Heart left ventricle (tissue), 16 donors: Measurements from ENCODE around the gene P2RY4. TPM values are rescaled to one million over a fixed set of nuclear protein-coding genes. Genes with fewer than 3 reads are reported as not detected.
A peak's percentile ranks its signal among the peaks of the same experiment; 100 is the strongest.

Experiments
- ATAC-seq, 4 donors: fragments of 200-7000 bp; cut with Tn5 transposase; one replicate each; pipeline ENCODE4 v1.9.1; 2020 to 2022; ENCODE audit warnings: moderate library complexity in 4 of 4, mild to moderate bottlenecking in 3 of 4, moderate number of reproducible peaks in 1 of 4
- DNase-seq, 5 donors: peaks; one replicate each; pipeline ENCODE4 v3.0.0-alpha.2; 2020
- H3K27ac ChIP-seq, 12 donors: fragments of 200-600 bp; sonication (generic) in 4 of 12; one replicate each; pipeline versions ENCODE4 v1.5.0 to v1.8.0; 2016 to 2022; ENCODE audit warnings: mild to moderate bottlenecking in 2 of 12
- H3K27me3 ChIP-seq, 9 donors: fragments of 200-600 bp; sonication (generic) in 2 of 9; one replicate each; pipeline versions ENCODE4 v1.5.1 to v1.8.0; 2016 to 2022; ENCODE audit warnings: mild to moderate bottlenecking in 3 of 9
- H3K36me3 ChIP-seq, 9 donors: fragments of 200-600 bp; sonication (generic) in 2 of 9; one replicate each; pipeline versions ENCODE4 v1.5.0 to v1.8.0; 2018 to 2022; ENCODE audit warnings: mild to moderate bottlenecking in 2 of 9
- H3K4me1 ChIP-seq, 12 donors: fragments of 200-600 bp; sonication (generic) in 4 of 12; one replicate each; pipeline versions ENCODE4 v1.5.0 to v1.8.0; 2016 to 2022; ENCODE audit warnings: mild to moderate bottlenecking in 3 of 12
- H3K4me3 ChIP-seq, 12 donors: fragments of 200-600 bp; sonication (generic) in 4 of 12; one replicate each; pipeline versions ENCODE4 v1.5.0 to v1.8.0; 2017 to 2022; ENCODE audit warnings: mild to moderate bottlenecking in 9 of 12, moderate library complexity in 4 of 12
- H3K9me3 ChIP-seq, 12 donors: fragments of 200-600 bp; sonication (generic) in 4 of 12; one replicate each; pipeline versions ENCODE4 v1.5.0 to v1.8.0; 2016 to 2022; ENCODE audit warnings: mild to moderate bottlenecking in 1 of 12
- POLR2A ChIP-seq, 2 donors: fragments of 450-650 bp; IDR thresholded peaks; one replicate each; pipeline ENCODE4 v1.6.1; 2017; ENCODE audit warnings: antibody characterized with exemption in 2 of 2, mild to moderate bottlenecking in 2 of 2, moderate library complexity in 2 of 2
- WGBS, 4 donors: extraction: QIAGEN DNeasy Blood & Tissue Kit in 2 of 4; methylation state at CpG; one replicate each; pipeline versions ENCODE4 v1.1.5 to v1.1.7; 2013 to 2018; 5-methylcytosine and 5-hydroxymethylcytosine counted together
- intact Hi-C, 10 donors: fragments of 100-400 bp; cut with DNase I; formaldehyde crosslinking; loops; one replicate each; pipeline versions ENCODE4 v1.11.1 to v1.14.2; 2022
- polyA plus RNA-seq, 2 donors: library from polyadenylated mRNA; stranded (reverse); fragments of 200-250 nt; gene quantifications; one replicate each; pipeline ENCODE4 v1.2.3, GENCODE V29; 2013
- total RNA-seq, 9 donors: library from RNA; depleted of rRNA in 2 of 9; stranded (reverse); fragments of >200 nt in 2 of 9; fragmentation: NEBNext Ultra II Directional in 3 of 9; extraction: Animal tissue kit (Norgen Biotek cat#: 25700) in 3 of 9; gene quantifications; one replicate each; pipeline versions ENCODE4 v1.1.0 to v1.2.4, GENCODE V29; 2016 to 2023
- TF ChIP-seq, protein P1 (sequence below), 12 donors: fragments of 200-600 bp; sonication (generic) in 4 of 12; IDR thresholded peaks; one replicate each; pipeline versions ENCODE4 v1.5.0 to v1.8.0; 2018 to 2022; ENCODE audit warnings: antibody characterized with exemption in 12 of 12, mild to moderate bottlenecking in 5 of 12
- donor health status: ischemic (EF 13 %, LVEDD 7.1; RV severe dilation, severe dysfunction).
- donor health status: healthy with polysubstance abuse.
- donor health status: DM: no; HTN: yes; CAD: no.
- donor health status: DM: no; HTN: no; CAD: no.
- donor health status: ischemic (EF 25% LVEDD 6.9; RV normal size, moderate dysfunction).
- donor health status: ischemic (EF 25% LVEDD 5.7; RV mildly dilated, moderate dysfunction).
- donor health status: healthy.
- donor health status: DM: yes; HTN: yes; CAD: no.
- donor health status: ischemic (EF 35%, LVEDD 5.7; RV mildly dilated, moderate dysfunction).
- donor health status: nonischemic (EF 11% LVEDD 7.7; RV severe dilation, severe dysfunction).
- donor health status: DM: yes; HTN: yes; CAD: no.
- donor health status: PGD.
- donor health status: ischemic (EF 29% LVEDD 5.4; RV normal size, mild dysfunction).
- donor health status: nonischemic (EF 23%, LVEDD 6.1; RV moderate dilation, normal function).

P2RY4 gene
- total and polyA plus RNA-seq, 11 donors, result 0.10 to 0.24 (median 0.19) TPM; not detected in 6

DNA sequence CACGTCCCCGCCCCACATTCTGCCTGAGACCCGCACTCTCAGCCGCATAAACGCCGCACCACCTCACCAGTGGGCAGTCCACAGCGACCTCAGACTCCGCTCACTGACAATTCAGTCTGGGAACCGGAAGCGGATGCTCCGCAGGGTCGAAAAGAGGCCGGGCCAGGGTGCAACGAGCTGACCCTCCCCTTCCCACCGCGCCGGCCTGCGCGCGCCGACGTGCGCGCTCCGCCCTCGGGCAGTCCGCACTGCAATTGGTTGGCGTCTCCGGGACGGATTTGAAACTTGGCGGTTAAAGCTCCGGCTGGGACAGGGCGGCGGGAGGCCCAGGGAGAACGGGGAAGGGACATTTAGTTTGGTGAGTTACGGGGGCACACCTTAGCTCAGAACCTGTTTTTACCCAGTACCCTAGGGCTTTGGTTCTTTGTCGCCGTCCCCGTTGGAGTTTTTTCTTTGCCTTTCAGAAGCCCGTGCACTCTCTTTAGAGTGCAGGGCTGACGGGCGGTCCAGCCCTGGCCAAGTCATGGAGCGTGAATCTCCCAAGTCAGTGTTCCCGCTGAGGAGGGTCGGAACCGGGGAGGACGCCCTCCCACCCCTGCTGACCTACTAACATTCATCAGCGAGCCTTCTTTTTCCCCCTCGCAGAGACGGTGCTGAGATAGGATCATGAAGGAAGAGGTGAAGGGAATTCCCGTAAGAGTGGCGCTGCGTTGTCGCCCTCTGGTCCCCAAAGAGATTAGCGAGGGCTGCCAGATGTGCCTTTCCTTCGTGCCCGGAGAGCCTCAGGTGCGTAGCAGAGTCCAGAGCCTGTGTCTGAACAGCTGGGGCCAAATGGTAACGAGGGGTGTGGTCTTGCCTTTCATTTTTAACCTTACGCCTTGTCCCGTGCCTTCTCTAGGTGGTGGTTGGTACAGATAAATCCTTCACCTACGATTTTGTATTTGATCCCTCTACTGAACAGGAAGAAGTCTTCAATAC lies 30.1 kb upstream of the P2RY4 start, which contains the start of the genes KIF4A and PDZD11:
TSS of gene KIF4A (plus strand) at position 312 of the 978 bp plus-strand sequence. CDS start at position 667, 355 bp downstream.
TSS of gene PDZD11 (minus strand) at position 135 of the 978 bp plus-strand sequence. CDS start 586 bp downstream, outside the sequence.
- intact Hi-C loops, result loop anchor here in 4 of 10 donors (5.0 to 10.0 kb wide), 4 partner anchors 135 to 155 kb away; partner anchors contain the start of genes GDPD2 (in 1 of the 4) and IGBP1 (in 1 of the 4)
- 0 to 36% (median 14%) methylated on average over 39 to 62 of the region's 62 CpGs for WGBS, 4 donors
- Histone ChIP-seq H3K4me1 (peaks cover 0 to 18% (median 6%) of the 10 kb centered on the region in 12 donors), H3K36me3 (peaks cover 0 to 26% (median 7%) of the 10 kb centered on the region in 9 donors), H3K27ac (peak within 1 kb of the TSS in 11 of 12 donors; percentile 48 to 83 (median 69)), H3K9me3 (no peaks in the 10 kb centered on the region), H3K4me3 (peak within 1 kb of the TSS; percentile 29 to 86 (median 59)), H3K27me3 (peaks cover 0 to 6% (median 0%) of the 10 kb centered on the region in 9 donors)
- DNase-seq (peak; percentile 82 to 90 (median 84)), ATAC-seq (peak; percentile 97 to 100 (median 100))
- TF ChIP-seq, protein P1, sequence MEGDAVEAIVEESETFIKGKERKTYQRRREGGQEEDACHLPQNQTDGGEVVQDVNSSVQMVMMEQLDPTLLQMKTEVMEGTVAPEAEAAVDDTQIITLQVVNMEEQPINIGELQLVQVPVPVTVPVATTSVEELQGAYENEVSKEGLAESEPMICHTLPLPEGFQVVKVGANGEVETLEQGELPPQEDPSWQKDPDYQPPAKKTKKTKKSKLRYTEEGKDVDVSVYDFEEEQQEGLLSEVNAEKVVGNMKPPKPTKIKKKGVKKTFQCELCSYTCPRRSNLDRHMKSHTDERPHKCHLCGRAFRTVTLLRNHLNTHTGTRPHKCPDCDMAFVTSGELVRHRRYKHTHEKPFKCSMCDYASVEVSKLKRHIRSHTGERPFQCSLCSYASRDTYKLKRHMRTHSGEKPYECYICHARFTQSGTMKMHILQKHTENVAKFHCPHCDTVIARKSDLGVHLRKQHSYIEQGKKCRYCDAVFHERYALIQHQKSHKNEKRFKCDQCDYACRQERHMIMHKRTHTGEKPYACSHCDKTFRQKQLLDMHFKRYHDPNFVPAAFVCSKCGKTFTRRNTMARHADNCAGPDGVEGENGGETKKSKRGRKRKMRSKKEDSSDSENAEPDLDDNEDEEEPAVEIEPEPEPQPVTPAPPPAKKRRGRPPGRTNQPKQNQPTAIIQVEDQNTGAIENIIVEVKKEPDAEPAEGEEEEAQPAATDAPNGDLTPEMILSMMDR (IDR thresholded peaks at IDR 0.05), result no peak
- TF ChIP-seq POLR2A (IDR thresholded peaks at IDR 0.05), result peak in 1 of 2 donors; percentile 34

DNA sequence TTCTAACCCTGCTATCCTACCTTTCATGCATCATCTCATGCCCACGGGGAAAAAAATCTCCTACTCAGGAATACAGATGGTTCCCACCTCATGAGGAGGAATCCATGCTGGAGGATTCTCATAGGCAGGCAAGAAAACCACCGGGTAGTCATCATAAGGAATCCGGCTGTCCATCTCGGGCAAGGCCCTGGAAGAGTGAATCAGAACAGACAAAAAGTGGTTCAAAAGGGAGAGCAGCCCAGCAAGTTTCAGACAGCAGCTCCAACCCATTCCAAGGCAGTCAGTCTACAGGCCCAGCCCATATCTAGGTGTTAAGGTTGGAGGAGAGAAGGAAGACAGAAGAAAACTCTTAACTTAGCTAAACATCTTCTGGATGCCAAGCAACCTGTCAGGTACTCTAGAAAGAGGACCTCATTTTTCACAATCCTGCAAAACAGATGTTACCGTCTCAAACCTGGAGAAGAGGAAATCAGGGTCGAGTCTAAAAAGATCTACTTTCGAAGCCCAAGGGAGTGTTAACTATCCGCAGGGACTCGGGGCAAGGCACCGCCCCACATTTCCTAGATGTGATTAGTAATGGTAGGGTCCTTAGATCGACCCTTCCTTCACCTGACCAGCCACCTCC lies 29.3 kb upstream of the P2RY4 start:
- DNase-seq, result no peak
- Histone ChIP-seq H3K27ac (peak overlapping the region in 11 of 12 donors; percentile 48 to 83 (median 69)), H3K27me3 (peaks cover 0 to 4% (median 0%) of the 10 kb centered on the region in 9 donors), H3K9me3 (no peaks in the 10 kb centered on the region), H3K4me3 (peak overlapping the region; percentile 29 to 86 (median 59)), H3K36me3 (peaks cover 0 to 32% (median 8%) of the 10 kb centered on the region in 9 donors), H3K4me1 (peaks cover 0 to 18% (median 6%) of the 10 kb centered on the region in 12 donors)
- 26 to 54% (median 35%) methylated on average over 11 of the region's 11 CpGs for WGBS, 4 donors
- intact Hi-C loops, result loop anchor here in 3 of 10 donors (5.0 to 10.0 kb wide), 4 partner anchors 136 to 154 kb away; partner anchors contain the start of genes GDPD2 (in 1 of the 3) and IGBP1 (in 1 of the 3)
- ATAC-seq, result no peak
- TF ChIP-seq POLR2A (IDR thresholded peaks at IDR 0.05), result no peak
- TF ChIP-seq, protein P1 (IDR thresholded peaks at IDR 0.05), result no peak

DNA sequence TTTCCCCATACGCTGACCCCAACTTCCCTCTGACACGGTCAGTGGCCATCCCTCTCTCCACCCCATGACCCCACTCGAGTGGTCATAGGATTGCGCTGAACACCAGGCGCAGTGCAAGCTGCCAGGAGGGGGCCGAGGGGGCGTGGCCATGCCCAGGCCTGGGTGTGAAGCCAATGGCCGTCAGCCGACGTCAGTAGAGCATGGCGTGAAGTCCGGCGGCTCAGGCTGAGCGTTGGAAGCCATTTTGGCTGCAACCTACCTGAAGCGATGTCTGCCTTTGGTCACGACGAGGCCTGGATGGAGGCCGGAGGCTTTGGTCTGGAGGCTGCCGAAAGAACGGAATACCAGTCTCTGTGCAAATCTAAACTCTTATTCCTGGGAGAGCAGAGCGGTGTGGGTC lies 21.9 kb upstream of the P2RY4 start, which contains the start of gene RAB41:
TSS of gene RAB41 (plus strand) at position 222 of the 400 bp plus-strand sequence. CDS start at position 268, 46 bp downstream.
- Histone ChIP-seq H3K36me3 (peaks cover 0 to 21% (median 7%) of the 10 kb centered on the region in 9 donors), H3K27me3 (no peaks in the 10 kb centered on the region), H3K4me3 (no peak within 1 kb of the TSS), H3K27ac (no peak within 1 kb of the TSS), H3K4me1 (no peaks in the 10 kb centered on the region), H3K9me3 (no peaks in the 10 kb centered on the region)
- ATAC-seq (no peak), DNase-seq (no peak)
- 89 to 97% (median 90%) methylated on average over 21 of the region's 21 CpGs for WGBS, 4 donors
- intact Hi-C loops, result loop anchor here in 3 of 10 donors (10.0 kb wide), 3 partner anchors 143 to 153 kb away; partner anchors contain the start of genes GDPD2 (in 1 of the 3) and IGBP1 (in 1 of the 3)
- no peak for TF ChIP-seq POLR2A (IDR thresholded peaks at IDR 0.05)
- TF ChIP-seq, protein P1 (IDR thresholded peaks at IDR 0.05), result no peak
